Mucosa of stomach (tissue), 1 donor: Measurements from ENCODE around the gene GTF3A.

Source experiments
- H3K27me3 ChIP-seq: one replicate; pipeline ENCODE4 v1.7.0; 2013; ENCODE audit warnings: mild to moderate bottlenecking, low read length; ENCODE audit not compliant: control insufficient read depth, insufficient read depth
- H3K36me3 ChIP-seq: one replicate; pipeline ENCODE4 v1.7.0; 2013; ENCODE audit warnings: low read length; ENCODE audit not compliant: control insufficient read depth, insufficient read depth
- H3K4me1 ChIP-seq: one replicate; pipeline ENCODE4 v1.7.0; 2013; ENCODE audit warnings: mild to moderate bottlenecking, low read length; ENCODE audit not compliant: control insufficient read depth, insufficient read depth
- H3K4me3 ChIP-seq: one replicate; pipeline ENCODE4 v1.7.0; 2013; ENCODE audit warnings: low read length
- H3K9ac ChIP-seq: one replicate; pipeline ENCODE4 v1.7.0; 2013; ENCODE audit warnings: mild to moderate bottlenecking, low read length, moderate library complexity
- H3K9me3 ChIP-seq: one replicate; pipeline ENCODE4 v1.7.0; 2013; ENCODE audit warnings: mild to moderate bottlenecking, low read length, moderate library complexity; ENCODE audit not compliant: control insufficient read depth
- donor health status: Pancreatic carcinoma.

Gene GTF3A

DNA sequence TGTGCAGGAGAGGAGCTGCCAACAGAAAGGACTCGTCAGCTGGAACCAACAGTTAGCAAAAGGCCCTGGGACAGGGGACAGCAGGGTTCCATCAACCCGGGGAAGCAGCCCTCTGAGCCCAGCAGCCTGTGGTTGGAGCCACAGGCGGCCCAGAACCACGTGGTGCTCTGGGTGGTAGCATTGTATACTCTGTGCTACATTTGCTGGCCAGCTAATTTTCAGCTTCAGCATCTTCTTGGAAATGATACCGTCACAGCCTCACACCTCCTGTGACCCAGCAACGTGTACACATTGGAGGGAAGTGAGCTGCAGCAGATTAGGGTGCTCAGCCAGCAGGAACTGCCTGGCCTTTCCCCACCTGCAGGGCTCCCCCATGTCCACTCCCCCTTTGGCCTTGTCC lies 39.1 kb downstream of the GTF3A start:
- H3K4me1 ChIP-seq = no peaks in the 10 kb centered on the region
- no peaks in the 10 kb centered on the region for H3K36me3 ChIP-seq
- no peak overlapping the region for H3K4me3 ChIP-seq
- no peak overlapping the region for H3K9ac ChIP-seq
- H3K9me3 ChIP-seq = no peaks in the 10 kb centered on the region
- no peaks in the 10 kb centered on the region for H3K27me3 ChIP-seq

DNA sequence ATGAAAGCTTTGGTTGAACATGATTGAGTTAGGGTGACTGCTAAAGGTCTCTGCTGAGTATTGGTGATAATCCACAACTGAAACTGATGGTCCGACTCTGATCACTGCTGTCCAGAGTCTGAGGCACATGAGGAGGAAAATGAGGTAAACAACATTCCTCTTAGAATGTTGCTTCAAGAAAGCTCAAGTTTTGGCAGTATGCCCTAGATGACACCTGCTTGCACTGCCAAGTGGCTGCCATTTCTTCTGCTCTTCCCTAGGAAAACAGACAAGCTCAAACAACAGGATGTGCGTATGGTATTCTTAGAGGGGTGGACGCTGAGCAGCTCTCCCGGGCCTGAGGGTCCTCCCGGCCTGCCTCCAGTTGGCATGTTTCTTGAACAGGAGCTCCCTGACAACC lies 41.2 kb downstream of the GTF3A start:
- H3K27me3 ChIP-seq = no peaks in the 10 kb centered on the region
- H3K9ac ChIP-seq = no peak overlapping the region
- no peaks in the 10 kb centered on the region for H3K9me3 ChIP-seq
- H3K4me3 ChIP-seq = no peak overlapping the region
- H3K4me1 ChIP-seq = no peaks in the 10 kb centered on the region
- H3K36me3 ChIP-seq = no peaks in the 10 kb centered on the region

DNA sequence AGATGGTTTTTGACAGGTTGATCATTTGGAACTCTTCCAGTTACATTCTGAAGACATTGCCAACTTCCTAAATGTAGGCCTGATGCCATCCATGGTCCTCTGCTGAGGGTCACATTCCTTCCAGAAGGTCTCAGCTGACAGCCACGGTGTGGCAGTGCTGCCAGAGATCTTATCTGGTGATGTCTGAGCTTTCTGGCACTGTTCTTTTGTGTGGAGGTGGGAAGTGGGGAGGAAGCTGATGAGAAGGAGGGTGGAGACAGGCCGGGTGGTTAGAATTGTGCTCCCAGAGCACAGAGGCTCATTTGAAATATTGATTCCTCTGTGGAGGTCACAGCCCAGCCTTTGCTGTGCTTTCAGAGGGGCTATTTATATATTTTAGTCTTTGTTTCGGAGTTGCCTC lies 42.1 kb downstream of the GTF3A start:
- Histone ChIP-seq H3K4me3 (no peak overlapping the region), H3K4me1 (no peaks in the 10 kb centered on the region), H3K9me3 (no peaks in the 10 kb centered on the region), H3K27me3 (no peaks in the 10 kb centered on the region), H3K36me3 (no peaks in the 10 kb centered on the region), H3K9ac (no peak overlapping the region)

DNA sequence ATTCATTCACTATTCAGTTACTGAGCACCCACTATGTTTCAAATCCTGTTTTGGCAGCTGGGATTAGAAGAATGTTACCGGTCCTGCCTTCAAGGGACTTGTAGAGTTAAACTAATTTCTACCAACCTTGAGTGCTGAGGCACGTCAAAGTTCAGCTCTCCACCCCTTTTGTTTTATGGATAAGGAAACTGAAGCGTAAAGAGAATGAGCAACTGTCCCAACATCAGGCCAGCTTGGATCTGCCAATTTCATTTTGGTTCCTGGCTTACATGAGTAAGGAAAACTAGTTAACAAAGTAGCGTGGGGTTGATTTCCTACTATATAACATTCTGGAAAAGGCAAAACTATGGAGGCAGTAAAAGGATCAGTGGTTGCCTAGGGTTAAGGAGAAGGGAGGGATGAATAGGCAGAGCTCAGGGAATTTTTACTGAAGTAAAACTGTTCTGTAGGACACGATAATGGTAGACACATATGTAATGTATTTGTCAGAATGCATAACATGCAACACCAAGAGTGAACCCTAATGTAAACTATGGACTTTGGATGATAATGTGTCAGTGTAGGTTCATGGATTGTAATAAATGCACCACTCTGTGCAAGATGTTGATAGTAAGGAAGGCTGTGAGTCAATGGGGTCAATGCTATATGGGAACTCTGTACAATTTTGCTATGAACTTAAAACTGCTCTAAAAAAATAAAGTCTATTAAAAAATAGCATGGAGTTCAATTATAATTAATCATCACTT lies 45.8 kb downstream of the GTF3A start:
- no peaks in the 10 kb centered on the region for H3K27me3 ChIP-seq
- H3K4me1 ChIP-seq = no peaks in the 10 kb centered on the region
- H3K36me3 ChIP-seq = no peaks in the 10 kb centered on the region
- no peaks in the 10 kb centered on the region for H3K9me3 ChIP-seq
- no peak overlapping the region for H3K9ac ChIP-seq
- no peak overlapping the region for H3K4me3 ChIP-seq

DNA sequence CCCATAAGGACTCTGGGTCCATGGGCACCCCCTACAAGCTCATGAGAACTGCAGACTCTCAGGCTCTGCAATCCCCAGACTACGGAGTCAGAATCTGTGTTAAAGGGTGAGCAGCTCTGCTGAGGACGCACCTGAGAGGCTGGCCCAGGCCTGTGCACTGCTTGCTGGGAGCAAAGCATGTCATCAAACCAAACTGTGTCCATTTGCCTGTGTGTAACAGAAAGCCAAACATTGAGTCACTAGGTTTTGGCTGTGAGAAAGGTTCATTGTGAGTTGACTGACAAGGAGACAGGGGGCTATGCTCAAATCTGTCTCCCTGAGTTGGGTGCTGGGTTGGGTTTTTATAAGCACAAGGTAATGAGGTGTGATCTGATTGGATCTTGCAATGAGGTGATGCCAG lies 48.0 kb downstream of the GTF3A start:
- Histone ChIP-seq H3K9ac (no peak overlapping the region), H3K27me3 (no peaks in the 10 kb centered on the region), H3K9me3 (no peaks in the 10 kb centered on the region), H3K36me3 (no peaks in the 10 kb centered on the region), H3K4me3 (no peak overlapping the region), H3K4me1 (peaks cover 8% of the 10 kb centered on the region)

DNA sequence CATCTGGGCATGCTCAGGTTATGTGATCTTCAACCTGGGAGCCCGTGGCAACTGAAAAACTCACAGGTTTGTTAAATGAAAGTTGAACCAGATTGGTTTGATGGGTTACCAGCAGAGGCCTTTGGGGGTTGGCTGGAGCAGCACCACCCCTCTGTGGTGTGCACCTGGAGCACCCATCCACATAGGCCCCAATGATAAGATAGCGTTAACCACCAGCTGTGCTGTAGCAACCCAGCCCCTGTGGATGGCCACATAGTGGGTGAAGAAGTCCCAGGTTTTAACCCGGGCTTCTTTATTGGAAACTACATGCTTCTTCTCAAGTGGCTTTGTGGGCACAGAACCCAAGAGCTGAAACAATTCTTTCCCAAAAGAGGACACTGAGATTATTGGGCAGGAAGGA lies 48.5 kb downstream of the GTF3A start:
- Histone ChIP-seq H3K36me3 (no peaks in the 10 kb centered on the region), H3K4me3 (no peak overlapping the region), H3K9me3 (no peaks in the 10 kb centered on the region), H3K4me1 (peaks cover 13% of the 10 kb centered on the region), H3K27me3 (no peaks in the 10 kb centered on the region), H3K9ac (no peak overlapping the region)

DNA sequence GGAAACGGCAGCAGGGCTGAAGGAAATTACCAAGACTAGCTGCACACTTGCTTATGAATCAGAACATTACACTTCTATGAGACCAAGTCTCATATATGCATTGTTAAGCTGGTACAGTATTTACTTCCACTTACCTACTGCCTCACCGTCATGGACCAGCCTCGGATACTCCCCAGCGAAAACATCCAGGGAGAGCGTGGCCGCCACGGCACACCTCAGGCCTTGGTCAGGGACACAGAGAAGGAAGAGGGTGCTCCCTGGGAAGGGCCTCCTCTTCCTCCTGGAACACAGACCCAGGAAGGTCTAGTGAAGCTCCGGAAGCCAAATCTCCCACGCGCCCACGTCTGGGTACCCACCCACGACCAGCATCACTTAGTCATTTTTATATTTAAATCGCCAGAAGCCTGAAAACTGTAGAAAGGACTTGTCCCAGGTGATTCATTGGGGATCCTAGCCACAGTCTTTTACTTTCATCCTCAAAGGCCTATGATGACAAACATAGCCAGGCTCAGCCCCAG lies 50.4 kb downstream of the GTF3A start:
- H3K4me1 ChIP-seq = peaks cover 17% of the 10 kb centered on the region
- no peaks in the 10 kb centered on the region for H3K36me3 ChIP-seq
- no peaks in the 10 kb centered on the region for H3K27me3 ChIP-seq
- H3K9me3 ChIP-seq = no peaks in the 10 kb centered on the region
- no peak overlapping the region for H3K9ac ChIP-seq
- H3K4me3 ChIP-seq = no peak overlapping the region

DNA sequence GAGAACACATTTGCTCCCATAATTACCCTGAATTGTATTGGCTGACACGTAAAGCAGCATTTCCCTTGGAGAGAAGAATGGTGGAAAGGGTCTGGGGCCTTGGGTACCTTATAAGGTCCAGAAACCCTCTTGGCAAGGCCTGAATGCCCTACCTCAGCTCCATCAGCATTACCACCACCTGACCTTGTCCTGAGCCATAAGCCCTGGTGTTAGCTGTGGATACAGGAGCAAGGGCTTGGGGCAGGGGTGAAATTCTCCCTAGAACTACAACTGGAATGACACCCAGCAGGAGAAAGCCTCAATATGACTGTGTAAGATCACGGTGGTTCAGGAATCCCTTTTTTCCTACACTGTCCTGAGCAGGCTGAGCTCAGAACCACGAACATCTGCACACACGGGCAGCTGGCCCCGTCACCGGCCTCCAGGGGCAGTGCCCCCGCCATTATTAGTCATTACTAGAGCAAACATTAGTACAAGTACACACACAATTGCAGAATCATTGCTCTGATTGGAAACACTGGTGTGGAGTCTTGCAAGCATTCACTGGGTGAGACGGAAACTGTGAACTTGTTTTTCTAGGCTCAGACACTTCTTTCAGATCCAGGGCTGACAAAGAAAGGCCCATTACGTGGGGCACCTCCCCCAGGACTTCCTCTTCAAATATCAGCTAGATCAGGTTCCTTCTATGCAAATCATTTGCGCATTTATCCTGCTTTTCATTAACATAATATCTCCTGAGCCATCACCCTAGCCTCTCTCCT lies 52.7 kb downstream of the GTF3A start:
- Histone ChIP-seq H3K4me3 (no peak overlapping the region), H3K27me3 (no peaks in the 10 kb centered on the region), H3K9ac (peak overlapping the region; percentile 1), H3K9me3 (no peaks in the 10 kb centered on the region), H3K36me3 (no peaks in the 10 kb centered on the region), H3K4me1 (peaks cover 17% of the 10 kb centered on the region)

DNA sequence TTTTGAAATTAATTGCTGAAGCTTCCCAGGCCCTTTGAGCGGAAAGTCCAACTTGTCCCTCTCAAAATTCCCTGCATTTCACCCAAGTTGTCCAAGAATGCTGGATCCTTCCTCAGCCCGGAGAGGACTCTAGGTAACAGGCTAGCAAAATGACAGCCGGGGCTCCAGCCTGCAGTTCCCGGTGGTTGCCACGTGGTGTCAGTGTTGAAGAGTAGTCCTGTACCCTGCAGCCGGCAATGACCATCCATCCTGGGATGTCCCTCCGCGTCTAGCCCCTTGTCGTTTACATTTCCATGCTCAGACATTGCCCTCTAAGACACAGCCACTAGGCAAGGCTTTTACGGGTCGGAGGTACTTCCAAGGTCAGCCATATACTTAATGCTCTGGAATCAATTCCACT lies 57.3 kb downstream of the GTF3A start:
- Histone ChIP-seq H3K4me3 (no peak overlapping the region), H3K36me3 (no peaks in the 10 kb centered on the region), H3K4me1 (peaks cover 16% of the 10 kb centered on the region), H3K9me3 (no peaks in the 10 kb centered on the region), H3K9ac (no peak overlapping the region), H3K27me3 (no peaks in the 10 kb centered on the region)

DNA sequence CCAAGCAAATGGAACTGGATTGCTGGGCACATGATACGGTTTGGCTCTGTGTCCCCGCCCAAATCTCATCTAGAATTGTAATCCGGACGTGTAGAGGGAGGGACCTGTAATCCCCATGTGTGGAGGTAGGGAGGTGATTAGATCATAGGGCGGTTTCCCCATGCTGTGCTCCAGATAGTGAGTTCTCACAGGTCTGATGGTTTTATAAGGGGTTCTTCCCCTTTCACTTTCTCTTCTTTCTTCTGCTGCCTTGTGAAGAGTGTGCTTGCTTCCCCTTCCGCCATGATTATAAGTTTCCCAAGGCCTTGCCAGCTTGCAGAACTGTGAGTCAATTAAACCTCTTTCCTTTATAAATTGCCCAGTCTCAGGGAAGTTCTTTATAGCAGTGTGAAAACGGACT lies 58.6 kb downstream of the GTF3A start:
- no peaks in the 10 kb centered on the region for H3K9me3 ChIP-seq
- no peaks in the 10 kb centered on the region for H3K36me3 ChIP-seq
- peaks cover 4% of the 10 kb centered on the region for H3K4me1 ChIP-seq
- no peak overlapping the region for H3K4me3 ChIP-seq
- no peaks in the 10 kb centered on the region for H3K27me3 ChIP-seq
- no peak overlapping the region for H3K9ac ChIP-seq

DNA sequence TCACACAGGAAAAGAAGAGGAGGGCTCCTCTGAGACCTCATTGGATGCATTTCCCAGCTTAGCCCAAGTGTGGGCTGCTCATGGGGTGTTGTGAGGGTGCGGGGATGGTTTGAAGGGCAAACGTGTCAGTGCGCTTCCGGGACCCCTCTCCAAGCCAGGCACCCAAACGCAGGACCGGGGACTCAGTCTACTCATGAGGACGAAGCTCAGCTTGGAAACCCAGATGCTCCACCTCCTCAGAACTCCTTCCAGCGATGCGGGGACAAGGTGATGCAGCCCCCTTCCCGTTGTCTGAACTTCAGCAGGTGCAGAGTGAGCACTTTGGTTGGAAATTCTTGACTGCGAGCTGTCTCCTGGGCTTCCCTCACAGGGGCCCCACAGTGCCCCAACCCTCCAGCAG lies 59.0 kb downstream of the GTF3A start:
- no peaks in the 10 kb centered on the region for H3K4me1 ChIP-seq
- H3K9me3 ChIP-seq = no peaks in the 10 kb centered on the region
- H3K9ac ChIP-seq = no peak overlapping the region
- no peaks in the 10 kb centered on the region for H3K27me3 ChIP-seq
- H3K36me3 ChIP-seq = no peaks in the 10 kb centered on the region
- H3K4me3 ChIP-seq = no peak overlapping the region
